HFFc6 (cell line): ENCODE measurements around the gene COL17A1. TPM values are rescaled to one million over a fixed set of nuclear protein-coding genes. Genes with fewer than 3 reads are reported as not detected.

Experiments
- DNase-seq: peaks from one replicate; pipeline ENCODE4 v3.0.0-alpha.2; 2018
- H3K27ac Mint-ChIP-seq: 2 replicates; pipeline ENCODE4 v1.8.0; 2020; ENCODE audit warnings: mild to moderate bottlenecking, mixed read lengths
- H3K27me3 Mint-ChIP-seq: 2 replicates; pipeline ENCODE4 v1.8.0; 2021; ENCODE audit warnings: mild to moderate bottlenecking, moderate library complexity, mixed read lengths; ENCODE audit not compliant: insufficient read depth
- H3K36me3 Mint-ChIP-seq: 2 replicates; pipeline ENCODE4 v1.8.0; 2021; ENCODE audit warnings: low read depth, mixed read lengths
- H3K4me1 Mint-ChIP-seq: 2 replicates; pipeline ENCODE4 v1.8.0; 2020; ENCODE audit warnings: low read depth, mixed read lengths
- H3K4me3 Mint-ChIP-seq: 2 replicates; pipeline ENCODE4 v1.8.0; 2020; ENCODE audit warnings: mild to moderate bottlenecking, moderate library complexity, mixed read lengths
- H3K9me3 Mint-ChIP-seq: 2 replicates; pipeline ENCODE4 v1.8.0; 2020; ENCODE audit warnings: mild to moderate bottlenecking, mixed read lengths
- CTCF ChIP-seq: fragments of 200-600 bp; sonication (generic); IDR thresholded peaks from 2 replicates; pipeline ENCODE4 v1.5.0; 2021; ENCODE audit warnings: antibody characterized with exemption, mild to moderate bottlenecking
- total RNA-seq, 6 experiments: library from RNA; stranded (reverse); fragmentation: NEBNext Ultra II Directional; extraction: Animal tissue kit (Norgen Biotek cat#: 25700); gene quantifications; 2 replicates in 1 of 6; 3 replicates in 5 of 6; pipeline ENCODE4 v1.2.3, GENCODE V29; 2021

COL17A1 gene
- total RNA-seq, 6 experiments from 2014 or later: 0.23 to 1.5 (median 0.66) TPM

- H3K4me1 Mint-ChIP-seq: peaks cover 41% of the 10 kb centered on the region
- no peaks in the 10 kb centered on the region for H3K9me3 Mint-ChIP-seq
- no peak for TF ChIP-seq CTCF
- no peak overlapping the region for H3K27ac Mint-ChIP-seq
- H3K27me3 Mint-ChIP-seq: no peaks in the 10 kb centered on the region
- H3K4me3 Mint-ChIP-seq: no peak overlapping the region
- DNase-seq: no peak
- H3K36me3 Mint-ChIP-seq: no peaks in the 10 kb centered on the region
These were observed 18.3 kb upstream of the COL17A1 start for GRCh38 chr10:104103956-104104355.

GRCh38 chr10:104101902-104102301, 16.2 kb upstream of the COL17A1 start:
- peaks cover 50% of the 10 kb centered on the region for H3K4me1 Mint-ChIP-seq
- peaks cover 3% of the 10 kb centered on the region; the same call in 1 of the 2 replicates for H3K9me3 Mint-ChIP-seq
- H3K4me3 Mint-ChIP-seq: no peak overlapping the region
- no peak overlapping the region for H3K27ac Mint-ChIP-seq
- no peak for DNase-seq
- peaks cover 2% of the 10 kb centered on the region for H3K36me3 Mint-ChIP-seq
- H3K27me3 Mint-ChIP-seq: no peaks in the 10 kb centered on the region
- no peak for TF ChIP-seq CTCF

- Mint-ChIP-seq H3K27me3 (no peaks in the 10 kb centered on the region), H3K27ac (no peak overlapping the region), H3K4me1 (peaks cover 50% of the 10 kb centered on the region), H3K9me3 (peaks cover 8% of the 10 kb centered on the region; the same call in 1 of the 2 replicates), H3K4me3 (no peak overlapping the region), H3K36me3 (peaks cover 7% of the 10 kb centered on the region)
- no peak for TF ChIP-seq CTCF
- DNase-seq: no peak
These were observed 15.1 kb upstream of the COL17A1 start for GRCh38 chr10:104100795-104101194.

- no peak for TF ChIP-seq CTCF
- Mint-ChIP-seq H3K4me3 (no peak overlapping the region), H3K36me3 (peaks cover 7% of the 10 kb centered on the region), H3K9me3 (peaks cover 8% of the 10 kb centered on the region; the same call in 1 of the 2 replicates), H3K4me1 (peaks cover 47% of the 10 kb centered on the region), H3K27ac (peak overlapping the region; percentile 43; the same call in 1 of the 2 replicates), H3K27me3 (no peaks in the 10 kb centered on the region)
- no peak for DNase-seq
These were observed 14.3 kb upstream of the COL17A1 start for GRCh38 chr10:104099941-104100340.

- TF ChIP-seq CTCF: no peak
- H3K27ac Mint-ChIP-seq: peak overlapping the region; percentile 52; the same call in 1 of the 2 replicates
- H3K27me3 Mint-ChIP-seq: no peaks in the 10 kb centered on the region
- H3K4me3 Mint-ChIP-seq: no peak overlapping the region
- peaks cover 12% of the 10 kb centered on the region for H3K9me3 Mint-ChIP-seq
- no peak for DNase-seq
- peaks cover 40% of the 10 kb centered on the region for H3K4me1 Mint-ChIP-seq
- peaks cover 7% of the 10 kb centered on the region for H3K36me3 Mint-ChIP-seq
These were observed 13.6 kb upstream of the COL17A1 start for GRCh38 chr10:104099269-104099668.
